ENCODE measurements around the gene RABGAP1L.

- TF ChIP-seq POLR2A (IDR thresholded peaks at IDR 0.05): peak in 1 of 2 donors; percentile 70
- no peak for TF ChIP-seq CTCF (IDR thresholded peaks at IDR 0.05)
These were observed 864.0 kb downstream of the RABGAP1L start, which contains the start of gene MRPS14 for GRCh38 chr1:175023043-175023921.
